Mesenchymal stem cell (in vitro differentiated cells and primary cell): ENCODE measurements around the gene COL13A1.

Source experiments
- DNase-seq: peaks from one replicate; pipeline ENCODE4 v3.0.0-alpha.2; 2013
- H2AFZ ChIP-seq: one replicate; pipeline ENCODE4 v1.6.1; 2013; ENCODE audit warnings: low read depth, mild to moderate bottlenecking, control low read depth, inconsistent platforms, low read length, moderate library complexity
- H2AK5ac ChIP-seq: 2 replicates; pipeline ENCODE4 v1.6.1; 2013; ENCODE audit warnings: low read length, moderate library complexity, mild to moderate bottlenecking, inconsistent platforms; ENCODE audit not compliant: severe bottlenecking
- H2BK120ac ChIP-seq: one replicate; pipeline ENCODE4 v1.6.1; 2013; ENCODE audit warnings: low read depth, mild to moderate bottlenecking, inconsistent platforms, low read length, moderate library complexity
- H2BK12ac ChIP-seq, 2 experiments: one replicate each; pipeline ENCODE4 v1.6.1; 2013; ENCODE audit warnings: inconsistent platforms in 2 of 2, low read length in 2 of 2, mild to moderate bottlenecking in 2 of 2, moderate library complexity in 2 of 2, control low read depth in 1 of 2
- H2BK15ac ChIP-seq: one replicate; pipeline ENCODE4 v1.6.1; 2013; ENCODE audit warnings: mild to moderate bottlenecking, low read depth, inconsistent platforms; ENCODE audit not compliant: poor library complexity, severe bottlenecking
- H2BK5ac ChIP-seq: 2 replicates; pipeline ENCODE4 v1.6.1; 2013; ENCODE audit warnings: low read depth, mild to moderate bottlenecking, low read length, control low read depth, inconsistent platforms; ENCODE audit not compliant: poor library complexity, severe bottlenecking
- H3K14ac ChIP-seq, 2 experiments: one replicate each; pipeline ENCODE4 v1.6.1; 2013; ENCODE audit warnings: inconsistent platforms in 2 of 2, low read length in 2 of 2, control low read depth in 1 of 2, mild to moderate bottlenecking in 1 of 2, moderate library complexity in 1 of 2
- H3K18ac ChIP-seq, 2 experiments: one replicate each; pipeline ENCODE4 v1.6.1; 2013; ENCODE audit warnings: inconsistent platforms in 2 of 2, low read length in 2 of 2, control low read depth in 1 of 2, low read depth in 1 of 2, mild to moderate bottlenecking in 1 of 2
- H3K23ac ChIP-seq, 2 experiments: one replicate each; pipeline ENCODE4 v1.6.1; 2013; ENCODE audit warnings: inconsistent platforms in 2 of 2, low read length in 2 of 2, mild to moderate bottlenecking in 2 of 2, moderate library complexity in 2 of 2, control low read depth in 1 of 2
- H3K27ac ChIP-seq: 2 replicates; pipeline ENCODE4 v1.5.1; 2013; ENCODE audit warnings: mild to moderate bottlenecking, moderate library complexity, low read length, control low read depth, inconsistent platforms; ENCODE audit not compliant: poor library complexity, severe bottlenecking
- H3K27me3 ChIP-seq, 2 experiments: 2 replicates each; pipeline versions ENCODE4 v1.6.1 to v1.7.0; 2013; ENCODE audit warnings: low read length in 2 of 2, mild to moderate bottlenecking in 2 of 2, moderate library complexity in 2 of 2, control low read depth in 1 of 2, inconsistent platforms in 1 of 2; ENCODE audit not compliant: control insufficient read depth in 1 of 2, insufficient read depth in 1 of 2
- H3K36me3 ChIP-seq, 2 experiments: 2 replicates each; pipeline versions ENCODE4 v1.6.1 to v1.7.0; 2013; ENCODE audit warnings: low read length in 2 of 2, control low read depth in 1 of 2, inconsistent platforms in 1 of 2, low read depth in 1 of 2, mild to moderate bottlenecking in 1 of 2; ENCODE audit not compliant: insufficient read depth in 2 of 2, control insufficient read depth in 1 of 2
- H3K4ac ChIP-seq, 2 experiments: one replicate each; pipeline ENCODE4 v1.6.1; 2013; ENCODE audit warnings: inconsistent platforms in 2 of 2, low read length in 2 of 2, mild to moderate bottlenecking in 2 of 2, moderate library complexity in 2 of 2, control low read depth in 1 of 2, low read depth in 1 of 2
- H3K4me1 ChIP-seq: 2 replicates; pipeline ENCODE4 v1.6.1; 2013; ENCODE audit warnings: low read depth, low read length, control low read depth; ENCODE audit not compliant: control insufficient read depth, insufficient read depth
- H3K4me2 ChIP-seq: 2 replicates; pipeline ENCODE4 v1.6.1; 2013; ENCODE audit warnings: low read length, mild to moderate bottlenecking, inconsistent platforms; ENCODE audit not compliant: poor library complexity, severe bottlenecking
- H3K4me3 ChIP-seq, 2 experiments: 2 replicates each; pipeline versions ENCODE4 v1.5.1 to v1.7.0; 2013; ENCODE audit warnings: low read length in 2 of 2, mild to moderate bottlenecking in 2 of 2, control low read depth in 1 of 2, low read depth in 1 of 2; ENCODE audit not compliant: insufficient read depth in 1 of 2
- H3K79me1 ChIP-seq: replicated peaks from 2 replicates; pipeline ENCODE4 v1.6.1; 2013; ENCODE audit warnings: mild to moderate bottlenecking, control low read depth, low read length, inconsistent platforms; ENCODE audit not compliant: poor library complexity, severe bottlenecking
- H3K9ac ChIP-seq: 2 replicates; pipeline ENCODE4 v1.7.0; 2013; ENCODE audit warnings: mild to moderate bottlenecking, low read length, moderate library complexity
- H3K9me3 ChIP-seq: 2 replicates; pipeline ENCODE4 v1.7.0; 2013; ENCODE audit warnings: mild to moderate bottlenecking, low read length; ENCODE audit not compliant: control insufficient read depth
- H4K8ac ChIP-seq: one replicate; pipeline ENCODE4 v1.6.1; 2013; ENCODE audit warnings: inconsistent platforms, mild to moderate bottlenecking, low read length, moderate library complexity
- H4K91ac ChIP-seq: one replicate; pipeline ENCODE4 v1.6.1; 2013; ENCODE audit warnings: mild to moderate bottlenecking, low read length, inconsistent platforms
- WGBS: methylation state at CpG from one replicate; pipeline ENCODE4 v1.1.7; 2013; ENCODE audit warnings: mixed read lengths; 5-methylcytosine and 5-hydroxymethylcytosine counted together

Gene COL13A1

DNA sequence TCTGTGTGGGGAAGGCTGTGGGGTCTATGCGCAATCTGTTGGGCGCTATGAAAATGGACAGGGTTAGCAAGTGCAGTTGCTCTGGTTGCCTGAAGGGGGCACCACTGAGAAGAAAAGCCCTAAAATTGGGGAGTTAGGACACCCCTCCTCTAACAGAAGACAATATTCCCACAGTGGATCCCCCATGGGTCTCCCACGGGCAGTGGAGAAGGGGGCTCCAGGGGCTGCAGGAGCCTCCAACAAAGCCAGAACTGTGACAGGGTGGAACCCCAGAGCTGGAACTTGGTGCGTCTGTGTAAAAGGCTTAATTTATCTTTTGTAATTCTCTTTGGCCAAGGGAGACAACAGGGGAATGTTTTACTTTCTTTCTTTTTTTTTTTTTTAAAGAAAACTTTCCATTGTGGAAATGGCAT, 12.5 kb upstream of the COL13A1 start:
- Histone ChIP-seq H2AK5ac (no peak overlapping the region), H4K91ac (no peak overlapping the region), H3K27ac (no peak overlapping the region), H2AFZ (no peak overlapping the region), H2BK5ac (no peak overlapping the region), H2BK15ac (no peak overlapping the region), H3K4ac (no peak overlapping the region), H3K4me1 (peaks cover 8% of the 10 kb centered on the region), H3K27me3 (peaks cover 0 to 79% of the 10 kb centered on the region in 2 experiments), H2BK120ac (no peak overlapping the region), H3K14ac (no peak overlapping the region), H3K18ac (no peak overlapping the region), H3K23ac (no peak overlapping the region), H2BK12ac (no peak overlapping the region), H3K9ac (no peak overlapping the region), H4K8ac (no peak overlapping the region), H3K4me3 (no peak overlapping the region), H3K79me1 (no peaks in the 10 kb centered on the region), H3K9me3 (peaks cover 5% of the 10 kb centered on the region), H3K36me3 (no peaks in the 10 kb centered on the region), H3K4me2 (no peak overlapping the region)
- peak; percentile 24 for DNase-seq
- 54% methylated on average over 3 of the region's 4 CpGs for WGBS

DNA sequence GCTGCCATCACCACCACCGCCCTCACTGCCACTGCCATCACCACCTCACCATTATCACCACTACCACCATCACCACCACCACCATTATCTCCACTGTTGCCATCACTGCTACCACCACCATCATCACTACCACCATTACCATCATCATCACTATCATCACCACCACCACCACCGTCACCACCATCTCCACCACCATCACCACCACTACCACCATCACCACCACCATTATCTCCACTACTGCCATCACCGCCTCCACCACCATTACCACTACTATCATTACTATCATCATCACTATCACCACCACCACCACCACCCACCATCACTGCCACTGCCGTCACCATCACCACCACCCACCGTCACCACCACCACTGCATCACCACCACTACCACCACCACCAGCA, 9.9 kb upstream of the COL13A1 start:
- no peak overlapping the region for H3K9ac ChIP-seq
- no peaks in the 10 kb centered on the region for H3K36me3 ChIP-seq
- H3K4me3 ChIP-seq: peak overlapping the region in 1 of 2 experiments; percentile 18
- H3K27me3 ChIP-seq: peaks cover 0 to 75% of the 10 kb centered on the region in 2 experiments
- no peak overlapping the region for H3K18ac ChIP-seq
- 96% methylated on average over 5 of the region's 5 CpGs for WGBS
- no peak overlapping the region for H2BK15ac ChIP-seq
- H2BK12ac ChIP-seq: no peak overlapping the region
- no peak overlapping the region for H4K8ac ChIP-seq
- peaks cover 26% of the 10 kb centered on the region for H3K9me3 ChIP-seq
- no peak for DNase-seq
- no peak overlapping the region for H3K4ac ChIP-seq
- H3K14ac ChIP-seq: no peak overlapping the region
- no peak overlapping the region for H2AFZ ChIP-seq
- peaks cover 8% of the 10 kb centered on the region for H3K4me1 ChIP-seq
- H2BK5ac ChIP-seq: no peak overlapping the region
- no peaks in the 10 kb centered on the region for H3K79me1 ChIP-seq
- no peak overlapping the region for H3K23ac ChIP-seq
- no peak overlapping the region for H2BK120ac ChIP-seq
- H3K4me2 ChIP-seq: no peak overlapping the region
- H4K91ac ChIP-seq: no peak overlapping the region
- H2AK5ac ChIP-seq: no peak overlapping the region
- no peak overlapping the region for H3K27ac ChIP-seq

DNA sequence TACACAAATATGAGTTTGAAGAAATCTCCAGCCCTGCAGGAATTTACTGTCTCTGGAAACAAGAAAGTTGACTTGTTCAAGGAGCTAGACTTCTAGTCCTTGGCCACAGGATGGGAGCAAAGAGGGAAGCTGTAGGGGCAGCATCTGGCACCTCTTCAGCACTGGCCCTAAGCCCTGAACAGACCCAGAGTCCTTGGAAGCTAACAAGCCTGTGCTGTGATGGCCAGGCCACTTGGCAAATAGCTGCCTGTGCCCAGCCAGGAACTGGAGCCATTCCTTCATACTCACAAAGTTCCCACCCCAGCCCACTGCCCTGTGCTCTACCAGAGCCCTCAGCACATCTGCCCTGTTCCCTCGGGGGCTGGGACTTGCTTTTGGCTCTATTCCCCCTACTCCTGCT, 9.4 kb upstream of the COL13A1 start:
- peaks cover 28% of the 10 kb centered on the region for H3K9me3 ChIP-seq
- H3K27ac ChIP-seq: no peak overlapping the region
- no peak overlapping the region for H2AK5ac ChIP-seq
- H2BK15ac ChIP-seq: no peak overlapping the region
- peaks cover 8% of the 10 kb centered on the region for H3K4me1 ChIP-seq
- H3K27me3 ChIP-seq: peaks cover 0 to 77% of the 10 kb centered on the region in 2 experiments
- no peak overlapping the region for H2BK120ac ChIP-seq
- DNase-seq: no peak
- H3K4me3 ChIP-seq: no peak overlapping the region
- no peak overlapping the region for H3K9ac ChIP-seq
- no peak overlapping the region for H3K14ac ChIP-seq
- H3K4ac ChIP-seq: no peak overlapping the region
- H4K91ac ChIP-seq: no peak overlapping the region
- 57% methylated on average over 1 of the region's 1 CpG for WGBS
- no peak overlapping the region for H3K4me2 ChIP-seq
- H4K8ac ChIP-seq: no peak overlapping the region
- H2BK5ac ChIP-seq: no peak overlapping the region
- no peaks in the 10 kb centered on the region for H3K36me3 ChIP-seq
- no peak overlapping the region for H3K18ac ChIP-seq
- no peak overlapping the region for H2AFZ ChIP-seq
- no peaks in the 10 kb centered on the region for H3K79me1 ChIP-seq
- no peak overlapping the region for H3K23ac ChIP-seq
- peak overlapping the region in 1 of 2 experiments; percentile 42 for H2BK12ac ChIP-seq

DNA sequence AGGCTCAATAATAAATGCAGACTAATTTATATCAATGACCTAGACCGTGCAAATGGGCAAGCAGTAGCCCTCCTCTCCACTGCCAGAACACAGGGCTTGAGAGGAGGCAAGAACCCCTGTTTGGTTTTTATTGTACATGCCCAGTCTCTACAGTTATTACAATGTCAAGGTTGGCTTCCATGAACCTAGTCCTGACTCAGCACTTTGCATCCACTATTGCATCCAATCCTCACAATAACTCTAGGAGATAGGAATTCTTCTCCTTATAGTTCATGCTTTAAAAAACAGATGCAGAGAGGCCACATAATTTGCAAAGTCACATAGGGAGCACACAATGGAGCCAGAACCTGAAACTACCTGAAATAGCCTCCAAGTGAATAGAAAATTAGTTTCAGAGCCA, 7.0 kb upstream of the COL13A1 start:
- WGBS: 61% methylated on average over 1 of the region's 1 CpG

More for the DNA sequence above, 7.0 kb upstream of the COL13A1 start:
- Histone ChIP-seq H3K36me3 (no peaks in the 10 kb centered on the region), H3K4ac (no peak overlapping the region), H2BK12ac (no peak overlapping the region), H3K23ac (no peak overlapping the region), H3K9ac (no peak overlapping the region), H4K8ac (no peak overlapping the region), H3K4me3 (no peak overlapping the region), H3K4me1 (peaks cover 4% of the 10 kb centered on the region), H2BK5ac (no peak overlapping the region), H3K27ac (no peak overlapping the region), H2BK120ac (no peak overlapping the region), H3K4me2 (no peak overlapping the region), H2AK5ac (no peak overlapping the region), H3K9me3 (peaks cover 28% of the 10 kb centered on the region), H3K27me3 (peaks cover 0 to 71% of the 10 kb centered on the region in 2 experiments), H3K18ac (no peak overlapping the region), H2AFZ (no peak overlapping the region), H3K79me1 (no peaks in the 10 kb centered on the region), H2BK15ac (no peak overlapping the region), H4K91ac (no peak overlapping the region), H3K14ac (no peak overlapping the region)
- no peak for DNase-seq
